Mesodermal cell (in vitro differentiated cells): ENCODE data around the gene AUTS2.

ENCODE experiments used
- H3K27ac ChIP-seq: 2 replicates; pipeline ENCODE4 v1.7.0; 2013; ENCODE audit warnings: mild to moderate bottlenecking, low read depth, low read length, moderate library complexity; ENCODE audit not compliant: severe bottlenecking
- H3K36me3 ChIP-seq: 2 replicates; pipeline ENCODE4 v1.7.1; 2013; ENCODE audit warnings: mild to moderate bottlenecking, low read length, moderate library complexity; ENCODE audit not compliant: control insufficient read depth, insufficient read depth
- H3K4me1 ChIP-seq: one replicate; pipeline ENCODE4 v1.7.1; 2013; ENCODE audit warnings: mild to moderate bottlenecking, low read length; ENCODE audit not compliant: insufficient read depth, control insufficient read depth, poor library complexity, severe bottlenecking
- H3K4me3 ChIP-seq: 2 replicates; pipeline ENCODE4 v1.7.0; 2013; ENCODE audit warnings: low read length, control low read depth, mild to moderate bottlenecking; ENCODE audit not compliant: insufficient read depth, poor library complexity, severe bottlenecking; ENCODE audit errors: extremely low read depth
- H3K9me3 ChIP-seq: 2 replicates; pipeline ENCODE4 v1.7.1; 2013; ENCODE audit warnings: mild to moderate bottlenecking, low read length, moderate library complexity; ENCODE audit not compliant: control insufficient read depth
- WGBS, 2 experiments: methylation state at CpG; one replicate each; pipeline ENCODE4 v1.1.5; 2013; ENCODE audit warnings: missing lambda C conversion rate in 2 of 2; ENCODE audit not compliant: insufficient coverage in 2 of 2; 5-methylcytosine and 5-hydroxymethylcytosine counted together

Gene AUTS2

GRCh38 chr7:70756789-70757188, 1158.5 kb downstream of the AUTS2 start:
- no peak overlapping the region for H3K27ac ChIP-seq
- no peak overlapping the region for H3K4me3 ChIP-seq
- 90 to 91% methylated on average over 2 to 3 of the region's 8 CpGs for WGBS, 2 experiments
- peaks cover 13% of the 10 kb centered on the region for H3K36me3 ChIP-seq
- no peaks in the 10 kb centered on the region for H3K9me3 ChIP-seq
- H3K4me1 ChIP-seq = peaks cover 8% of the 10 kb centered on the region

- no peaks in the 10 kb centered on the region for H3K4me1 ChIP-seq
- no peak overlapping the region for H3K27ac ChIP-seq
- H3K36me3 ChIP-seq = peaks cover 21% of the 10 kb centered on the region
- H3K4me3 ChIP-seq = no peak overlapping the region
- WGBS, 2 experiments = 90 to 97% methylated on average over 4 to 5 of the region's 5 CpGs
- H3K9me3 ChIP-seq = no peaks in the 10 kb centered on the region
Measured at GRCh38 chr7:70758646-70759045, 1160.4 kb downstream of the AUTS2 start.

GRCh38 chr7:70759674-70760073, 1161.4 kb downstream of the AUTS2 start:
- H3K27ac ChIP-seq = no peak overlapping the region
- no peak overlapping the region for H3K4me3 ChIP-seq
- WGBS, 2 experiments = 84 to 90% methylated on average over 3 to 4 of the region's 6 CpGs
- no peaks in the 10 kb centered on the region for H3K4me1 ChIP-seq
- H3K36me3 ChIP-seq = peaks cover 31% of the 10 kb centered on the region
- H3K9me3 ChIP-seq = no peaks in the 10 kb centered on the region

GRCh38 chr7:70761711-70762328, 1163.5 kb downstream of the AUTS2 start:
- H3K36me3 ChIP-seq = peaks cover 51% of the 10 kb centered on the region
- no peak overlapping the region for H3K4me3 ChIP-seq
- no peaks in the 10 kb centered on the region for H3K9me3 ChIP-seq
- H3K4me1 ChIP-seq = no peaks in the 10 kb centered on the region
- no peak overlapping the region for H3K27ac ChIP-seq
- 90 to 100% methylated on average over 2 of the region's 4 CpGs for WGBS, 2 experiments

GRCh38 chr7:70762696-70763095, 1164.4 kb downstream of the AUTS2 start:
- Histone ChIP-seq H3K36me3 (peaks cover 58% of the 10 kb centered on the region), H3K27ac (no peak overlapping the region), H3K4me3 (no peak overlapping the region), H3K4me1 (no peaks in the 10 kb centered on the region), H3K9me3 (no peaks in the 10 kb centered on the region)
- WGBS, 2 experiments = 97 to 99% methylated on average over 8 to 11 of the region's 12 CpGs

- Histone ChIP-seq H3K4me3 (no peak overlapping the region), H3K27ac (no peak overlapping the region), H3K36me3 (peaks cover 63% of the 10 kb centered on the region), H3K9me3 (no peaks in the 10 kb centered on the region), H3K4me1 (no peaks in the 10 kb centered on the region)
- 90 to 92% methylated on average over 13 to 16 of the region's 17 CpGs for WGBS, 2 experiments
Measured at GRCh38 chr7:70763961-70764691, 1165.9 kb downstream of the AUTS2 start.

- no peak overlapping the region for H3K27ac ChIP-seq
- H3K36me3 ChIP-seq = peaks cover 60% of the 10 kb centered on the region
- no peak overlapping the region for H3K4me3 ChIP-seq
- H3K4me1 ChIP-seq = no peaks in the 10 kb centered on the region
- WGBS, 2 experiments = 90 to 93% methylated on average over 10 of the region's 15 CpGs
- H3K9me3 ChIP-seq = no peaks in the 10 kb centered on the region
Measured at GRCh38 chr7:70764701-70765208, 1166.5 kb downstream of the AUTS2 start.

GRCh38 chr7:70765651-70766050, 1167.4 kb downstream of the AUTS2 start:
- Histone ChIP-seq H3K27ac (no peak overlapping the region), H3K36me3 (peaks cover 67% of the 10 kb centered on the region), H3K9me3 (no peaks in the 10 kb centered on the region), H3K4me1 (no peaks in the 10 kb centered on the region), H3K4me3 (no peak overlapping the region)
- WGBS, 2 experiments = 94 to 98% methylated on average over 6 to 7 of the region's 7 CpGs

GRCh38 chr7:70766109-70766508, 1167.8 kb downstream of the AUTS2 start:
- Histone ChIP-seq H3K4me1 (no peaks in the 10 kb centered on the region), H3K4me3 (no peak overlapping the region), H3K36me3 (peaks cover 71% of the 10 kb centered on the region), H3K9me3 (no peaks in the 10 kb centered on the region), H3K27ac (no peak overlapping the region)
- WGBS, 2 experiments = 92 to 96% methylated on average over 15 to 18 of the region's 21 CpGs

GRCh38 chr7:70766694-70767093, 1168.4 kb downstream of the AUTS2 start:
- Histone ChIP-seq H3K27ac (no peak overlapping the region), H3K36me3 (peaks cover 76% of the 10 kb centered on the region), H3K4me1 (no peaks in the 10 kb centered on the region), H3K9me3 (no peaks in the 10 kb centered on the region), H3K4me3 (no peak overlapping the region)
- WGBS, 2 experiments = 85 to 96% methylated on average over 3 of the region's 4 CpGs

- no peaks in the 10 kb centered on the region for H3K4me1 ChIP-seq
- no peaks in the 10 kb centered on the region for H3K9me3 ChIP-seq
- no peak overlapping the region for H3K27ac ChIP-seq
- no peak overlapping the region for H3K4me3 ChIP-seq
- no CpG with 5 or more reads among the region's 5 CpGs for WGBS, 2 experiments
- peaks cover 83% of the 10 kb centered on the region for H3K36me3 ChIP-seq
Measured at GRCh38 chr7:70770154-70770553, 1171.9 kb downstream of the AUTS2 start.
